K562 (cell line): ENCODE results near the gene TEFM. TPM values are rescaled to one million over a fixed set of nuclear protein-coding genes. Genes with fewer than 3 reads are reported as not detected.

ENCODE experiments used
- ESRRA ChIP-seq: fragments of 450-650 bp; IDR thresholded peaks from 2 replicates; pipeline ENCODE4 v1.6.1; 2014; ENCODE audit warnings: low read depth, mild to moderate bottlenecking, moderate library complexity, borderline replicate concordance
- FOXK2 ChIP-seq, 2 experiments: fragments of 450-650 bp; IDR thresholded peaks in 1 of 2; conservative IDR thresholded peaks in 1 of 2; 2 replicates each; pipeline ENCODE4 v1.6.1; 2016; ENCODE audit warnings: low read depth in 2 of 2, mild to moderate bottlenecking in 1 of 2
- GATA2 ChIP-seq: sonication (generic); formaldehyde crosslinking; IDR thresholded peaks from 2 replicates; pipeline ENCODE4 v1.4.0; 2020; ENCODE audit warnings: mild to moderate bottlenecking, missing genetic modification reagents
- HDAC1 ChIP-seq, 2 experiments: fragments of 450-650 bp; IDR thresholded peaks; 2 replicates each; pipeline ENCODE4 v1.6.1; 2016 to 2017; ENCODE audit warnings: inconsistent platforms in 1 of 2, mild to moderate bottlenecking in 1 of 2, moderate library complexity in 1 of 2
- MYBL2 ChIP-seq, 2 experiments: fragments of 450-650 bp in 1 of 2; sonication (generic) in 1 of 2; formaldehyde crosslinking in 1 of 2; IDR thresholded peaks; 2 replicates each; pipeline versions ENCODE4 v1.6.1 to v1.8.1; 2017 to 2022; ENCODE audit warnings: borderline replicate concordance in 1 of 2, inconsistent platforms in 1 of 2, low read depth in 1 of 2, mild to moderate bottlenecking in 1 of 2, missing genetic modification reagents in 1 of 2, moderate library complexity in 1 of 2
- RFX7 ChIP-seq: fragments of 250-450 bp; sonication (Bioruptor Pico); IDR thresholded peaks from 2 replicates; pipeline ENCODE4 v1.5.1; 2021; ENCODE audit warnings: mild to moderate bottlenecking
- XRCC5 ChIP-seq: fragments of 200-400 bp; formaldehyde crosslinking; IDR thresholded peaks from 2 replicates; pipeline ENCODE4 v1.6.1; 2017; ENCODE audit warnings: low read depth, mild to moderate bottlenecking, low read length
- ZNF23 ChIP-seq: fragments of 250-450 bp; sonication (Bioruptor Pico); IDR thresholded peaks from 2 replicates; pipeline ENCODE4 v1.4.0; 2020; ENCODE audit warnings: mild to moderate bottlenecking
- ZNF699 ChIP-seq: fragments of 250-450 bp; sonication (Bioruptor Pico); IDR thresholded peaks from 2 replicates; pipeline ENCODE4 v1.8.0; 2021; ENCODE audit warnings: mild to moderate bottlenecking, moderate library complexity; ENCODE audit not compliant: insufficient replicate concordance
- ZNF830 ChIP-seq: fragments of 250-450 bp; sonication (Bioruptor Pico); IDR thresholded peaks from 2 replicates; pipeline ENCODE4 v1.5.0; 2021; ENCODE audit warnings: mild to moderate bottlenecking
- polyA plus RNA-seq, 8 experiments: library from polyadenylated mRNA; depleted of rRNA in 4 of 8; stranded (reverse) in 5 of 8; unstranded in 3 of 8; fragments of >200 nt; fragmentation: Nextera tagmentation in 2 of 8; fragmentation: Illumina TruSeq in 1 of 8; extraction: Ambion mirVana in 2 of 8; extraction: Trizol in 1 of 8; gene quantifications; 2 replicates each; pipeline versions ENCODE4 v1.2.1 to v1.2.3, GENCODE V29; 2011 to 2014; ENCODE audit warnings: inconsistent platforms in 1 of 8, missing spikeins in 1 of 8
- total RNA-seq, 7 experiments: library from RNA; depleted of rRNA in 6 of 7; stranded (reverse); fragments of >200 nt in 6 of 7; fragmentation: Illumina TruSeq in 2 of 7; extraction: Trizol in 2 of 7; gene quantifications; 2 replicates each; pipeline versions ENCODE4 v1.2.1 to v1.2.3, GENCODE V29; 2011 to 2021; ENCODE audit warnings: low replicate concordance in 1 of 7
- TF ChIP-seq, protein P1 (sequence below): fragments of 450-650 bp; IDR thresholded peaks from 2 replicates; pipeline ENCODE4 v1.6.1; 2017; ENCODE audit warnings: antibody characterized with exemption
- TF ChIP-seq, protein P2 (sequence below), 2 experiments: IDR thresholded peaks; 2 replicates each; pipeline ENCODE4 v1.6.1; 2011; ENCODE audit warnings: borderline replicate concordance in 1 of 2, control low read depth in 1 of 2, low read depth in 1 of 2, low read length in 1 of 2, mild to moderate bottlenecking in 1 of 2, mixed read lengths in 1 of 2, moderate library complexity in 1 of 2; ENCODE audit not compliant: insufficient read depth in 1 of 2, insufficient read length in 1 of 2, poor library complexity in 1 of 2, severe bottlenecking in 1 of 2; ENCODE audit errors: extremely low read depth in 1 of 2
- TF ChIP-seq, protein P3 (sequence below): fragments of 450-650 bp; IDR thresholded peaks from 2 replicates; pipeline ENCODE4 v1.6.1; 2016; ENCODE audit warnings: antibody characterized with exemption
- TF ChIP-seq, protein P4 (sequence below): fragments of 250-450 bp; sonication (Bioruptor Pico); IDR thresholded peaks from 2 replicates; pipeline ENCODE4 v1.8.0; 2022; ENCODE audit warnings: moderate library complexity, mild to moderate bottlenecking, inconsistent platforms
- TF ChIP-seq, protein P5 (sequence below): sonication (generic); formaldehyde crosslinking; IDR thresholded peaks from 2 replicates; pipeline ENCODE4 v1.8.0; 2023; ENCODE audit warnings: mild to moderate bottlenecking, missing genetic modification reagents

TEFM gene
- total and polyA plus RNA-seq, 9 of the 15 experiments (the other 6 are each of a cell fraction or from before 2014, with no cell fraction given), result 12.5 to 60.3 (median 23.3) TPM

DNA sequence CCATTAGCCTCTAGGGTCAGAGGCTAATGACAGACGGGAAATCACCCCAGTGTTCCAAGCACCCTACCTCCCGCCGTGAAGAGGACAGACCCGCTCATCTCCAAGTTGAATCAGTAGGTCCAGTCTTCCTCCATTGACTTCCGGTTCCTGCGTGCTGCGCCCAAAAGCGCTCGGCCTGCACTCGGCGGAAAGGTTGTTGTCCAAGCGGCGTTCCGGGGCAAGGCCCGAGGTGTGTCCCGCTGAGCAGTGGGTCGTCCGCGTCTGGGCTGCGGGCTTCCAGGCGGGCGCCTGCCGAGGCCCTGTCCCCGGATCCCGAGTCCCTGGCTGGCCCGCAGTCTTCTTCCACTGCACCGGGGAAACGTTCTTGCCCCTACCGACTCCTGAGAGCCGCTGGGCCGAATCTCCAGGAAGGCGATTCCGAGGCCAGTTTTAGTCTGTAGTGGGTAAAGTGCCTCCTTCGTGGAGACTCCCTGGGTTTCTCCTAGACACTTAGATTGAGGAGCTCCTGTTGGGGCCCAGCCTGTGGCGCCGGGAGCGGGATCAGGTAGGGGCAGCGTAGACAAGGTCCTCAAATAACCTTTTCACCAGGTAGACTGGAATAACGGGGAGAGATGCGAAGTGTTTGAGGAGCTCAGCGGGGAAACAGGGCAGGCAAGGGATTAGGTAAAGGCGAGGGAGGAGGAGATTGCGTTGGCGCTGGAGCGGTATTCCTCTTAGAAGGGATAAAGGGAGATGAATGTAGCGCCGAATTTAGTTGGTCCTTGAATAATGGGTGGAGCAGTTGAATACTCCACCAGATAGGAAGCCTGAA is at the start of gene TEFM (continued):
- TF ChIP-seq, protein P1, sequence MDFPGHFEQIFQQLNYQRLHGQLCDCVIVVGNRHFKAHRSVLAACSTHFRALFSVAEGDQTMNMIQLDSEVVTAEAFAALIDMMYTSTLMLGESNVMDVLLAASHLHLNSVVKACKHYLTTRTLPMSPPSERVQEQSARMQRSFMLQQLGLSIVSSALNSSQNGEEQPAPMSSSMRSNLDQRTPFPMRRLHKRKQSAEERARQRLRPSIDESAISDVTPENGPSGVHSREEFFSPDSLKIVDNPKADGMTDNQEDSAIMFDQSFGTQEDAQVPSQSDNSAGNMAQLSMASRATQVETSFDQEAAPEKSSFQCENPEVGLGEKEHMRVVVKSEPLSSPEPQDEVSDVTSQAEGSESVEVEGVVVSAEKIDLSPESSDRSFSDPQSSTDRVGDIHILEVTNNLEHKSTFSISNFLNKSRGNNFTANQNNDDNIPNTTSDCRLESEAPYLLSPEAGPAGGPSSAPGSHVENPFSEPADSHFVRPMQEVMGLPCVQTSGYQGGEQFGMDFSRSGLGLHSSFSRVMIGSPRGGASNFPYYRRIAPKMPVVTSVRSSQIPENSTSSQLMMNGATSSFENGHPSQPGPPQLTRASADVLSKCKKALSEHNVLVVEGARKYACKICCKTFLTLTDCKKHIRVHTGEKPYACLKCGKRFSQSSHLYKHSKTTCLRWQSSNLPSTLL, result no peak
- TF ChIP-seq, protein P2, sequence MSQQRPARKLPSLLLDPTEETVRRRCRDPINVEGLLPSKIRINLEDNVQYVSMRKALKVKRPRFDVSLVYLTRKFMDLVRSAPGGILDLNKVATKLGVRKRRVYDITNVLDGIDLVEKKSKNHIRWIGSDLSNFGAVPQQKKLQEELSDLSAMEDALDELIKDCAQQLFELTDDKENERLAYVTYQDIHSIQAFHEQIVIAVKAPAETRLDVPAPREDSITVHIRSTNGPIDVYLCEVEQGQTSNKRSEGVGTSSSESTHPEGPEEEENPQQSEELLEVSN (IDR thresholded peaks at IDR 0.05; ENCODE audit: borderline replicate concordance in 1 of 2, extremely low read depth in 1 of 2, insufficient read depth in 1 of 2, insufficient read length in 1 of 2, low read depth in 1 of 2, low read length in 1 of 2, poor library complexity in 1 of 2, severe bottlenecking in 1 of 2), result peak; percentile 35 to 44
- TF ChIP-seq, protein P3, sequence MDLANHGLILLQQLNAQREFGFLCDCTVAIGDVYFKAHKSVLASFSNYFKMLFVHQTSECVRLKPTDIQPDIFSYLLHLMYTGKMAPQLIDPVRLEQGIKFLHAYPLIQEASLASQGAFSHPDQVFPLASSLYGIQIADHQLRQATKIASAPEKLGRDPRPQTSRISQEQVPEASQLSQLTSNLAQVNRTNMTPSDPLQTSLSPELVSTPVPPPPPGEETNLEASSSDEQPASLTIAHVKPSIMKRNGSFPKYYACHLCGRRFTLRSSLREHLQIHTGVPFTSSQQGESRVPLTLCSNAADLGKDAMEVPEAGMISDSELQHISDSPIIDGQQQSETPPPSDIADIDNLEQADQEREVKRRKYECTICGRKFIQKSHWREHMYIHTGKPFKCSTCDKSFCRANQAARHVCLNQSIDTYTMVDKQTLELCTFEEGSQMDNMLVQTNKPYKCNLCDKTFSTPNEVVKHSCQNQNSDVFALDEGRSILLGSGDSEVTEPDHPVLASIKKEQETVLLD, result no peak; the same call in 1 of the 2 replicates
- peak; percentile 75 for TF ChIP-seq GATA2
- no peak for TF ChIP-seq ZNF830 (CRISPR knock-in tag)
- TF ChIP-seq FOXK2 (conservative IDR thresholded peaks at IDR 0.05 in 1 of 2, IDR thresholded peaks at IDR 0.05 in 1 of 2; ENCODE audit: low read depth in 2 of 2), result peak; percentile 85 to 87
- no peak for TF ChIP-seq MYBL2 (IDR thresholded peaks at IDR 0.05; ENCODE audit: low read depth)
- no peak for TF ChIP-seq MYBL2 (CRISPR knock-in tag; IDR thresholded peaks at IDR 0.05; ENCODE audit: borderline replicate concordance)
- peak in 1 of 2 experiments; percentile 62; a peak in 2 of 4 replicates for TF ChIP-seq HDAC1 (IDR thresholded peaks at IDR 0.05)
- no peak for TF ChIP-seq ZNF23 (CRISPR knock-in tag)
- peak; percentile 83 for TF ChIP-seq ESRRA
- TF ChIP-seq, protein P4, sequence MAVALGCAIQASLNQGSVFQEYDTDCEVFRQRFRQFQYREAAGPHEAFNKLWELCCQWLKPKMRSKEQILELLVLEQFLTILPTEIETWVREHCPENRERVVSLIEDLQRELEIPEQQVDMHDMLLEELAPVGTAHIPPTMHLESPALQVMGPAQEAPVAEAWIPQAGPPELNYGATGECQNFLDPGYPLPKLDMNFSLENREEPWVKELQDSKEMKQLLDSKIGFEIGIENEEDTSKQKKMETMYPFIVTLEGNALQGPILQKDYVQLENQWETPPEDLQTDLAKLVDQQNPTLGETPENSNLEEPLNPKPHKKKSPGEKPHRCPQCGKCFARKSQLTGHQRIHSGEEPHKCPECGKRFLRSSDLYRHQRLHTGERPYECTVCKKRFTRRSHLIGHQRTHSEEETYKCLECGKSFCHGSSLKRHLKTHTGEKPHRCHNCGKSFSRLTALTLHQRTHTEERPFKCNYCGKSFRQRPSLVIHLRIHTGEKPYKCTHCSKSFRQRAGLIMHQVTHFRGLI (CRISPR knock-in tag), result no peak
- no peak for TF ChIP-seq RFX7 (CRISPR knock-in tag)
- TF ChIP-seq XRCC5, result peak; percentile 99
- TF ChIP-seq, protein P5, sequence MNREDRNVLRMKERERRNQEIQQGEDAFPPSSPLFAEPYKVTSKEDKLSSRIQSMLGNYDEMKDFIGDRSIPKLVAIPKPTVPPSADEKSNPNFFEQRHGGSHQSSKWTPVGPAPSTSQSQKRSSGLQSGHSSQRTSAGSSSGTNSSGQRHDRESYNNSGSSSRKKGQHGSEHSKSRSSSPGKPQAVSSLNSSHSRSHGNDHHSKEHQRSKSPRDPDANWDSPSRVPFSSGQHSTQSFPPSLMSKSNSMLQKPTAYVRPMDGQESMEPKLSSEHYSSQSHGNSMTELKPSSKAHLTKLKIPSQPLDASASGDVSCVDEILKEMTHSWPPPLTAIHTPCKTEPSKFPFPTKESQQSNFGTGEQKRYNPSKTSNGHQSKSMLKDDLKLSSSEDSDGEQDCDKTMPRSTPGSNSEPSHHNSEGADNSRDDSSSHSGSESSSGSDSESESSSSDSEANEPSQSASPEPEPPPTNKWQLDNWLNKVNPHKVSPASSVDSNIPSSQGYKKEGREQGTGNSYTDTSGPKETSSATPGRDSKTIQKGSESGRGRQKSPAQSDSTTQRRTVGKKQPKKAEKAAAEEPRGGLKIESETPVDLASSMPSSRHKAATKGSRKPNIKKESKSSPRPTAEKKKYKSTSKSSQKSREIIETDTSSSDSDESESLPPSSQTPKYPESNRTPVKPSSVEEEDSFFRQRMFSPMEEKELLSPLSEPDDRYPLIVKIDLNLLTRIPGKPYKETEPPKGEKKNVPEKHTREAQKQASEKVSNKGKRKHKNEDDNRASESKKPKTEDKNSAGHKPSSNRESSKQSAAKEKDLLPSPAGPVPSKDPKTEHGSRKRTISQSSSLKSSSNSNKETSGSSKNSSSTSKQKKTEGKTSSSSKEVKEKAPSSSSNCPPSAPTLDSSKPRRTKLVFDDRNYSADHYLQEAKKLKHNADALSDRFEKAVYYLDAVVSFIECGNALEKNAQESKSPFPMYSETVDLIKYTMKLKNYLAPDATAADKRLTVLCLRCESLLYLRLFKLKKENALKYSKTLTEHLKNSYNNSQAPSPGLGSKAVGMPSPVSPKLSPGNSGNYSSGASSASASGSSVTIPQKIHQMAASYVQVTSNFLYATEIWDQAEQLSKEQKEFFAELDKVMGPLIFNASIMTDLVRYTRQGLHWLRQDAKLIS (CRISPR knock-in tag), result peak; percentile 62; the same call in 1 of the 2 replicates
- TF ChIP-seq ZNF699 (CRISPR knock-in tag), result no peak
